Neuron (in vitro differentiated cells): ENCODE data around the gene RDX.

ENCODE experiments used
- H2AFZ ChIP-seq: one replicate; pipeline ENCODE4 v1.6.1; 2013; ENCODE audit warnings: low read depth, mild to moderate bottlenecking, inconsistent platforms, low read length, moderate library complexity
- H3K27me3 ChIP-seq: one replicate; pipeline ENCODE4 v1.6.1; 2013; ENCODE audit warnings: low read length; ENCODE audit not compliant: insufficient read depth
- H3K36me3 ChIP-seq: one replicate; pipeline ENCODE4 v1.6.1; 2013; ENCODE audit warnings: low read length; ENCODE audit not compliant: insufficient read depth
- H3K4me1 ChIP-seq: one replicate; pipeline ENCODE4 v1.6.1; 2013; ENCODE audit warnings: low read length; ENCODE audit not compliant: insufficient read depth
- H3K4me3 ChIP-seq: 2 replicates; pipeline ENCODE4 v1.5.1; 2013; ENCODE audit warnings: mild to moderate bottlenecking, low read length, moderate library complexity
- H3K9me3 ChIP-seq: one replicate; pipeline ENCODE4 v1.6.1; 2013; ENCODE audit warnings: low read length

RDX gene

DNA sequence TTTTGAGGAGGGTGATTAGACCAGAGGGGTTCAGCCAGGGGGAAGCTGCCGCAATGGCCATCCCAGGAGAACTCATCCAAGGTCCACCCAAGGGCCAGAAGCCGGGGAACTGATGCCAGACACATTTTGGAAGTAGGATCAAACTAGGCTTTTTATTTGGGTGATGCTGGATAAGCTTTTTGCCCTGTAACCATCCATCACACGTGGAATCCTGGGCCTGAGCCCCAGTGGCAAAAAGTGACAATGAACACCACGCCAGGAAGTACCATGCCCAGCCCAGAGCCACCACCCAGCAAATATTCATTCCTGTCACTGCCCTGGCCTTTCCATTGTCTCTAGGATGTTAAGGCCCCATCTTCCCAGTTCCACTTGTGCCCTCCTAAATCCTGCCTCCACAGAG lies 117.3 kb downstream of the RDX start:
- Histone ChIP-seq H3K4me1 (peaks cover 18% of the 10 kb centered on the region), H3K36me3 (no peaks in the 10 kb centered on the region), H3K9me3 (no peaks in the 10 kb centered on the region), H3K27me3 (no peaks in the 10 kb centered on the region), H3K4me3 (no peak overlapping the region), H2AFZ (no peak overlapping the region)

DNA sequence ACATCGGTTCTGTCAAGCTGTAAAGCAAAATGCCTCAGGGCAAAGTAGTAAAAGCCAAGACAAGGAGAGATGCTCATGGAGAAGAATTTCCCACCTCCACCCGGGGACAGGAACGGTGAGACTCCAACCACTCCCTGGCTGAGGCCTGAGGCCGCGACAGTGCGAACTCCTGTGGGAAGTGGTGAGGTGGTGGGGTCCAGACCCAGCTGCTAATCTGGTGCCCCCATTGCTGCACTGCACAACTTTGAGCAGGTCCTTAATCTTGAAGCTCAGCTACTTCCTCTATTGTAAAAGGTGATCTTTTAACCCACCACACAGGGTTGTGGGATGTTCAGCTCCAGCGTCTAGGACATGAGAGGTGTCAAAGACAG lies 119.3 kb downstream of the RDX start:
- Histone ChIP-seq H3K9me3 (no peaks in the 10 kb centered on the region), H3K4me1 (peaks cover 28% of the 10 kb centered on the region), H3K27me3 (no peaks in the 10 kb centered on the region), H3K36me3 (no peaks in the 10 kb centered on the region), H2AFZ (no peak overlapping the region), H3K4me3 (no peak overlapping the region)

DNA sequence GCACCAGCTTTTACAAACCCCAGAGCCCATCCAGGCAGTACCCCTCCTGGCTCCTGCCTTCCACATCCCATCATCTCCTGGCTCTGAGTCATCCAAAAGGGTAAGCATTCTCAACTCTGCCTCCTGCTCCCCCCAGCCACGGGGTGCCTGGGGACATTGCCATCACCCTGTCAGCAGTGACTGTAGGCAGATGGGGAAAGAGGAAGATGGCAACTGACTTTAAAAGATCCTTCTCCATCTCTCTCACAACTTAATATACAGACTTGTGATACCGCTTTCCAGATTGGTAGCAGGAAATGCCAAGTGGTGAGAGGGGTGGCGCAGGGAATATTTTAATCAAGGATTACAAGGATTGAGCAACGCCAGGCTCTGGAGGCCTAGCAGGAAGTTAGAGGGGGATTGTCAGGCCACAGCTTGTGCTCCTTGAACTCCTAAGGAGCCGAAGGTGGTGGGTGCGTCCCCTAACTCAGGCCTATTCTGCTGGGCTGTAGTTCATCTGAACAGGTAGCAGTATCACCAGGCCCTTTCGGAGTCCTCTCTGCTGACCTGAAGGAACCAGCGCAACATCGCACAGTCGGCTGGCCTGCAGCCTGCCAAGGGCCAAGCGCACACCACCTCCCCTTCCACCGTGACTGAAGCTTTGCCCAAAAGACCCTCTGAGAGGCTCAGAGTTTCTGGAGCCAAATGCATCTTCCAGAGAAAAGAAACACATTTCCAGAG lies 119.9 kb downstream of the RDX start:
- no peaks in the 10 kb centered on the region for H3K27me3 ChIP-seq
- H3K36me3 ChIP-seq, result no peaks in the 10 kb centered on the region
- no peak overlapping the region for H3K4me3 ChIP-seq
- H3K4me1 ChIP-seq, result peaks cover 28% of the 10 kb centered on the region
- no peaks in the 10 kb centered on the region for H3K9me3 ChIP-seq
- H2AFZ ChIP-seq, result no peak overlapping the region

DNA sequence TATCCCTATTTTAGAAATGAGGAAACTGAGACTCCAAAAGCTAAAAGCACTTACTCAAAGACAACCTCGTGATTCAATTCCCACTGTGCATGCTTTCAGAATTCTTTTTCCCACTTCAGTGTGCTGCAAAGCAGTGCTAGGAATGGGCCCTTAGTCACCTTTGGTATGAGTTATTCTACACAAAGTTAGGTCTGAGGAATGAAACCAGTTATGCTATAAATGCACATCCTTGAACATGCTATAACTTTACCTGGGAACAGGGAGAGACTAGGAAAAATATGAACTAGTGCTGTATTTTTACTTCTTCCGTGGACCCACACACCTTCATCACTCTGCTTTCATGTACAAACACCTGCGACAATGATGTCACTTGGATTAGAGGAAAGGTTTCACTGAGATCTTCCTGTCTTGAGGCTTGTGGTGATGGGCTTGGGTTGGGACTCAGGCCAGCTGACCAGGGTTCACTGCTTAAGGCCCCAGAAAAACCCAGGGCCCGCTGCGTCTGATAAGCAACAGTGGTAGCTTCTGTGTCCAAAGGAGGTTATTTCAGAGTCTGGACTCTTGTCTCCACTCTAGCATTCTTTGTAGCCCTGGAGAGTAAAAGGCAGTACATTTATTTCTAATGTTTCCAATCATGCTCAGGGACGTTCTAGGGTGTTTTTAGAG lies 121.6 kb downstream of the RDX start:
- H3K4me3 ChIP-seq, result no peak overlapping the region
- H3K27me3 ChIP-seq, result no peaks in the 10 kb centered on the region
- H3K36me3 ChIP-seq, result no peaks in the 10 kb centered on the region

DNA sequence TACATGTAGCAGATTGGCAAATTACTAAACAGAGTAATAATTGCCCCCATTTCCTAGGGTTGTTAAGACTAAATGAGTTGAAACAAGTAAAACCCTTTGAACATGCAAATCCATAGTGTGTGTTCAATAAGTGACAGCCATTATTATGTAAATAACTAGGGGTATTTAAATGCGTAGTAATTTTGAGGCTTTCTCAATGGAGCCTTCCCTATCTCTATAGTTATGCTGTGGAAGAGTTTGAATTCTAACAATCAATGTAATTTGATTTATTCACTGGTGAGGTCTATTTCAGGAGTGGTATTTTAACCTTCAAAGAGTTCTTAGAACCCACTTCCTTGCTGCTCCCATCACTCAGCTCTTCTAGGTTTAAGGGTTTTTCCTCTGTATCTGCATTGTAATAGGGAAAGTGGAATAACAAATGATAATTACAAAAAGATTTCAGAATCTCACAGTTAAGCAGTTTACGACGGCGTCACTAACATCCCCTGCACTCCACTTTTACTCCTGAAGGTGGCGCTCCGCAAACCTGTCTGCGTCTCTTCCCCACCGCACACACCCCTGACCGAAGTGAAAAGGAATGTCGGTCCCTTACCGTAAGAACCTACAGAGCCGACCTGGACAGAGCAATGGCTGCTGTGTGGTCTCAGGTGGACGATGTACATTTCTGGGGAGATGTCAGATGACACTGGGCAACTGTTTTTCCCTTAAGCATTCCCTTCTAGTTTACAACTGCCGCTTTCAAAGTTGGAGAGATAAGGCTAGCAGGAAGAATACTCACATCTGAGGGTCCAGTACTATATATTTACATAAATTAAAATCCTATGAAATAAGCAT lies 122.4 kb downstream of the RDX start:
- peaks cover 28% of the 10 kb centered on the region for H3K4me1 ChIP-seq

More for the DNA sequence above, 121.6 kb downstream of the RDX start:
- Histone ChIP-seq H2AFZ (no peak overlapping the region), H3K9me3 (no peaks in the 10 kb centered on the region), H3K4me1 (peaks cover 28% of the 10 kb centered on the region)

DNA sequence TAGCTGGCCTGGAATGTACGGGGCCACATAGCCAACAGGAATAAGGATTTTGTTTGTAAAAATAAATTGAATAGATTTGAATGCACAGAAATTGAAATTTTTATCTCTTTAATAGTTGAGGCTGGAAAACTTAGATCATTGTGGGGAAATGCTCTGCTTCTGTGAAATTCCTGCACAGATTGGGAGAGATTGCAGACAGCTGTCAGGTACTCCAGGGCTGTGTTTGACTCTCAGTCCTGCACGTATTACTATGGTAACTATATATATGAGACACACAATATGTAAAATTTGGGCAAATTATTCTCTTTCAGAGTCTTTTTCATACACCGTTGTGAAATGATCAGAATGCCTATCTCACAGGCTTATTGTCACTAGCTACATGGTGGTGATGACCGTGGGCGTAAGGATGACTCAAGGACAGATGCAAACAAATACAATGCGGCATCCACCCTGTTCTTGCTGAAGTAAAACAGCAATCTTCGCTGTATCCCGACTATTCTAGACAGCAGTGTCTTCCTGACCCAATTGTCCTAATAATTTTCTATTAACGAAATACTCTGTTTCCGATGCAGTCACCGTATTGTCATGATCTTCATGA lies 123.8 kb downstream of the RDX start:
- H3K4me1 ChIP-seq, result peaks cover 28% of the 10 kb centered on the region
- peaks cover 7% of the 10 kb centered on the region for H3K36me3 ChIP-seq
- H3K4me3 ChIP-seq, result no peak overlapping the region
- no peak overlapping the region for H2AFZ ChIP-seq
- H3K27me3 ChIP-seq, result no peaks in the 10 kb centered on the region
- H3K9me3 ChIP-seq, result no peaks in the 10 kb centered on the region

More for the DNA sequence above, 122.4 kb downstream of the RDX start:
- Histone ChIP-seq H3K27me3 (no peaks in the 10 kb centered on the region), H3K4me3 (no peak overlapping the region), H3K36me3 (no peaks in the 10 kb centered on the region), H3K9me3 (no peaks in the 10 kb centered on the region), H2AFZ (no peak overlapping the region)

DNA sequence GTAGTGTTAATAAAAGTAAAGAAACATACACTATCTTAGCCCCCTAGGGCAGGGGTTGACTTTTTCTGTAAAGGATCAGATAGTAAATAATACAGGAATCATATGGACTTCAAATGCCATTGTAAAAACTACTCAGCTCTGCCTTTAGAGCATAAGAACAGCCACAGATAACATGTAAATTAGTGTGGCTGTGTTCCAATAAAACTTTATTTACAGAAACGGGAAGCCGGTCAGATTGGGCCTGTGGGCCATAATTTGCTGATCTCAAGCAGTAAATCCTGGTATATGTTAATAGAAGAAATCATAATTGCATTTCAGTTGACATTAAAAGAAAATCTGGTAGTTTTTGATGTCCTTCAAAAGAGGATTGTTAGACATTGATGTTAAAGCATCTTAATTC lies 126.7 kb downstream of the RDX start:
- Histone ChIP-seq H2AFZ (no peak overlapping the region), H3K4me1 (peaks cover 17% of the 10 kb centered on the region), H3K27me3 (no peaks in the 10 kb centered on the region), H3K36me3 (peaks cover 30% of the 10 kb centered on the region), H3K9me3 (no peaks in the 10 kb centered on the region), H3K4me3 (no peak overlapping the region)

DNA sequence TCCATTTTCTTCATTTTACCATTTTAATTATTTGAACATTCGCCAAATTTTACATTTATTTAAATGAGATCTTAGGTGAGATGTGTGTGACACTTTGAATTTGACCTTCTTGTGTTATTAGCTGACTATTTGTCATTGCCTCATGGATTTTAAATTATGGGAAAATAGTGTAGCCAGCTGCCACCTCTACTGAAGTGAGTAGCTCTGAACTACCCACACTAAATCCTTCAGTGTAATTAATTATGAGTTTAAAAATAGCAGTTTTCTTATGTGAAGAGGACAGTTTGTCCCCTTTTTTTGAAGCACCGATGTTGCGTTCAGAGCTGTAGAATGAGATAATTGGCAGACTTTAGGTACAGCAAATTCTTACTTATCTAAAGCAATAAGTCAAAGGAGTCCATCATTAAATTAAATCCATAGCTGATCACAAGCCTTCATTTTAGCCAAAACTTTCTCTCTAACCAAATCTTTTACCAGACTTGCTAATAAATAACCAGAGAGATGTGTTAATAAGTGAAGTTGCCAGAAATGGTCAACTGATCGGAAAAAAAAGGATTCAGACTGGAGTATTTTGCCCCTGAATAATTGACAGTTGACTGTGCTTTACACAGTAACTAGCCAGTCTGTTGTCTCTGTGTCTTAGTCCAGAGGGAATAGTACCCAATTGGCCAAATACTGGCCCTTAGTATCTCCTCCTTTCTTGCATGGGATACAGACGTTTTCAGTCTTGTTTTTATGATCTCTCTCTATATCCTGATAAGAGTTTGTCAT lies 128.2 kb downstream of the RDX start:
- Histone ChIP-seq H3K4me1 (peaks cover 2% of the 10 kb centered on the region), H3K27me3 (no peaks in the 10 kb centered on the region)

DNA sequence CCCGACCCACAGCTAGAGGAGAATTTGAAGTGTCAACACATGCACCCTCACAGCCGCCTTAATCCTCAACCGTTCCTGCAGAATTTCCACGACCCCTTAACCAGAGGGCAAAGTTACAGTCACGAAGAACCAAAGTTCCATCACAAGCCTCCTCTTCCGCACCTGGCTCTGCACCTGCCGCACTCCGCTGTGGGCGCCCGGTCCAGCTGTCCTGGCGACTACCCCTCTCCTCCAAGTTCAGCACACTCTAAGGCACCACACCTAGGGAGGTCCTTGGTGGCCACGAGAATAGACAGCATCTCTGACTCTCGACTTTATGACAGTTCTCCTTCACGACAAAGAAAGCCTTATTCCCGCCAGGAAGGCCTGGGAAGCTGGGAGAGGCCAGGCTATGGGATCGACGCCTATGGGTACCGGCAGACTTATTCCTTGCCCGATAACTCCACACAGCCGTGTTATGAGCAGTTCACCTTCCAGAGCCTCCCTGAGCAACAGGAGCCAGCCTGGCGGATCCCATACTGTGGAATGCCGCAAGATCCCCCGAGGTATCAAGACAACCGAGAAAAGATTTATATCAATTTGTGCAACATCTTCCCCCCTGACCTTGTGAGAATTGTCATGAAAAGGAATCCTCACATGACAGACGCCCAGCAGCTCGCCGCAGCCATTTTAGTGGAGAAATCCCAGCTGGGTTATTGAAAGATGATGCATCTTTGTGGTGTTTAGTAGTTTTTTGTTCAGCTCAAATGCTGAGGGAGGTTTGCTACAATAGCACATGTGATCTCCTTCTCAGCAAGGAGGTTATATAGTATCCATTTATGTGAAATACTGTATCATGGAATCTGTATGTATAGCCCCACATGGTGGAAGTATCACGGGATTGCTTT lies 131.1 kb downstream of the RDX start:
- Histone ChIP-seq H3K36me3 (peaks cover 71% of the 10 kb centered on the region), H3K9me3 (no peaks in the 10 kb centered on the region), H2AFZ (no peak overlapping the region), H3K27me3 (no peaks in the 10 kb centered on the region), H3K4me1 (no peaks in the 10 kb centered on the region), H3K4me3 (no peak overlapping the region)

More for the DNA sequence above, 128.2 kb downstream of the RDX start:
- Histone ChIP-seq H2AFZ (no peak overlapping the region), H3K9me3 (no peaks in the 10 kb centered on the region), H3K4me3 (no peak overlapping the region), H3K36me3 (peaks cover 43% of the 10 kb centered on the region)

DNA sequence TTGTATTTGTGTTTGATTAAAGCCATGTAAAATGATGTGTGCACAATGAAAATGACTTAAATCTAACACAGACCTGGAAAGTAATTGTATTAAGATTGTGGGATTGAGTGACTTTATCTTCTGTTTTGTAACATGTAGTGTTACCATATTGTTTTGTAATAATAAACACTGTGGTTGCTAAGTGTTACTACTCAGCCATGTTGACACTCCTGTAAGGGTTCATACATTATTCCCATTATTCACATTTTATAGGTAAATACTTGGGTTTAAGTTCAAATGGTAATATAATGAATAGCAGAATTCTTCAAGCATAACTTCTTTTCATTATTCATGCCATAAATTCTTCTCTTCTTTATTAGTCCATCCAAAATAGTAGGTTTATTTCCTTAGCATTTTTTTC lies 134.2 kb downstream of the RDX start:
- Histone ChIP-seq H2AFZ (no peak overlapping the region), H3K36me3 (peaks cover 84% of the 10 kb centered on the region), H3K4me3 (no peak overlapping the region), H3K4me1 (no peaks in the 10 kb centered on the region), H3K9me3 (no peaks in the 10 kb centered on the region), H3K27me3 (no peaks in the 10 kb centered on the region)

DNA sequence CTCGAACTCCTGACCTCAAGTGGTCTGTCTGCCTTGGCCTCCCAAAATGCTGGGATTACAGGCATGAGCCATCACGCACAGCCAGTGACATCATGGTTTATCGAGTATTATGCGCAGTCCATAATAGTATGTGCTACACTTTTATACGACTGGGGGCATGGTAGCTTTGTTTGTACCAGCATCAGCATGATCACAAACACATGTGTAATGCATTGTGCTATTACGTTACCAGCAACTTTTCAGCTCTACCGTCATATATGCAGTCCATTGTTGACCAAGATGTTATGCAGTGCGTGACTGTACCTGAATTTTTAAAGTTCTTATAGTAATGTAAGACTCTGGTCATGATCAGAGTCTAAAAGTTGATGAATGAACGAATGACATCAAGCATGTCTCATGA lies 135.4 kb downstream of the RDX start:
- Histone ChIP-seq H2AFZ (no peak overlapping the region), H3K27me3 (no peaks in the 10 kb centered on the region), H3K9me3 (no peaks in the 10 kb centered on the region), H3K4me3 (no peak overlapping the region), H3K4me1 (no peaks in the 10 kb centered on the region), H3K36me3 (peaks cover 87% of the 10 kb centered on the region)

DNA sequence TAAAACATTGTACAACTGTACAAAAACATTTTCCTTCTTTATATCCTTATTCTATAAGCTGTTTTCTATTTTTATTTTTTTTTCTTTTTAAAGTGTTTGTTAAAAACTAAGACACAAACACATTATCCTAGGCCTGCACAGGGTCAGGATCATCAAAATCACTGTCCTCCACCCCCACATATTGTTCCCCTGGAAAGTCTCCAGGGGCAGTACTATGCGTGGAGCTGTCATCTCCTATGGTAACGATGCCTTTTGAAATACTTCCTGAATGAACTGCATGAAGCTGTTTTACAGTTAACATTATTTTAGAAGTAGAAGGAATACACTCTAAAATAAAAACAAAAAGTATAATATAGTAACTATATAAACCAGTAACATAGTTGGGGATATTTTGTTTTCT lies 136.0 kb downstream of the RDX start:
- Histone ChIP-seq H3K9me3 (no peaks in the 10 kb centered on the region), H3K4me3 (no peak overlapping the region), H3K36me3 (peaks cover 87% of the 10 kb centered on the region), H3K4me1 (no peaks in the 10 kb centered on the region), H3K27me3 (no peaks in the 10 kb centered on the region), H2AFZ (no peak overlapping the region)
